ENCODE data around the gene L1CAM.

Gene L1CAM

DNA sequence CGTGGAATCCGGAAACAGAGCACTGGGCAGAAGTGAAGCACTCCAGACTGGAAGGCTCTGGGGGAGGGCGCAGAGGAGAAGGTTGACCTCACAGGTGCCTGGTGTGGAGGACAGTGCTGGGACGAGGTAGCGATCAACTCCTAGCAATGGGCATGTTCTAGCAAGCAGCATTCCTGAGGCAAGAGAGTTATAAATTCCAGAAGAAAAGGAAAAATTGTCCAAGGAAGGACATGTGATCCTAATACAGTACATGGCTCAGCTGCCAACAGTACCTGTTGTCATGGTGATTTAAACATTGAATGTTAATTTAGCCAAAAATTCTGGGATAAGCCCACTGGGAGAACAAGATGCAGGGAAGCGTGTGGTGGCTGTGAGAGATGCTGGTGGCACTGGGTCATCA lies 31.9 kb upstream of the L1CAM start:
- TF ChIP-seq, protein P1, sequence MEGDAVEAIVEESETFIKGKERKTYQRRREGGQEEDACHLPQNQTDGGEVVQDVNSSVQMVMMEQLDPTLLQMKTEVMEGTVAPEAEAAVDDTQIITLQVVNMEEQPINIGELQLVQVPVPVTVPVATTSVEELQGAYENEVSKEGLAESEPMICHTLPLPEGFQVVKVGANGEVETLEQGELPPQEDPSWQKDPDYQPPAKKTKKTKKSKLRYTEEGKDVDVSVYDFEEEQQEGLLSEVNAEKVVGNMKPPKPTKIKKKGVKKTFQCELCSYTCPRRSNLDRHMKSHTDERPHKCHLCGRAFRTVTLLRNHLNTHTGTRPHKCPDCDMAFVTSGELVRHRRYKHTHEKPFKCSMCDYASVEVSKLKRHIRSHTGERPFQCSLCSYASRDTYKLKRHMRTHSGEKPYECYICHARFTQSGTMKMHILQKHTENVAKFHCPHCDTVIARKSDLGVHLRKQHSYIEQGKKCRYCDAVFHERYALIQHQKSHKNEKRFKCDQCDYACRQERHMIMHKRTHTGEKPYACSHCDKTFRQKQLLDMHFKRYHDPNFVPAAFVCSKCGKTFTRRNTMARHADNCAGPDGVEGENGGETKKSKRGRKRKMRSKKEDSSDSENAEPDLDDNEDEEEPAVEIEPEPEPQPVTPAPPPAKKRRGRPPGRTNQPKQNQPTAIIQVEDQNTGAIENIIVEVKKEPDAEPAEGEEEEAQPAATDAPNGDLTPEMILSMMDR (conservative IDR thresholded peaks at IDR 0.05; ENCODE audit: control insufficient read depth, insufficient read depth, low read depth, low read length) = no peak
- H3K4me3 ChIP-seq (ENCODE audit: control insufficient read depth, low read depth, low read length) = no peak overlapping the region

DNA sequence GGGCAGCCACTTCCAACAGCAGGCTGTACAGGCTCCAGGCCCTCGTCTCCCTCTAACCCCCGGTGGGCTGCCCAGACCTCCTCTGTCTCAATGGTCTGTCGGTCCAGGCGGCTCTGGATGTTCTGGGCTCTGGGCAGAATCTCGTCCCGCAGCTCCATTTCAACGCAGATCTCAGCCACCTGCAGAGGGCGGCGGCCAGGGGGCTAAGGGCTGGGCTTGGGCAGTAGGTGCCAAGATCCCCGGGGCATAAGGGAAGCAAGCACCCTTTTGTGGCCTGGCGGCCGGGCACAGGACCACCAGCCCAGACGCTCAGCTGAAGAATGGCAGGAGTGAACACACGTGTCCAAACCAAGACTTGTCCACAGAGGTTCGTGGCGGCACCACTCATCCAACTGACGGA lies 27.7 kb upstream of the L1CAM start:
- TF ChIP-seq, protein P1 (conservative IDR thresholded peaks at IDR 0.05; ENCODE audit: control insufficient read depth, insufficient read depth, low read depth, low read length) = no peak
- DNase-seq (ENCODE audit: low read depth) = no peak
- H3K4me3 ChIP-seq (ENCODE audit: control insufficient read depth, low read depth, low read length) = no peak overlapping the region

More for the DNA sequence above, 31.9 kb upstream of the L1CAM start:
- no peak for DNase-seq (ENCODE audit: low read depth)

DNA sequence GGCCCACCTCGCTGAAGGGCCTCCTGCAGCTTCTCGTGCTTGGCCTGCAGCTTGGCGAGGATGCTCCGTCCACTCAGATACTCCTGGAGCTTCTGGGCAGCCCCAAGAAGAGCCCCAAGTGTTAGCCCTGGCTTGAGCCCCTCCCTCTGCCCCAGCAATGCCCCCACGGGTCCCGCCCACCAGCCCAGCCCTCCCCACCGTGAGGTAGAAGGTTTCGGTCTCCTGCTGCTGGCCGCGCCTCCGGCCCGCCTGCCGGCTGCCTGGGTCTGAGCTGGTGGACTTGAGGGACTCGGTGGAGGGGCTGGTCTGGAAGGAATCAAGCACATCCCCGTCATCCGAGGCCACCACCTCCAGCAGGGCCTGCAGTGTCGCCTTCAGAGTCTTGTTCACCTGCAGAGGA lies 27.2 kb upstream of the L1CAM start:
- no peak overlapping the region for H3K4me3 ChIP-seq (ENCODE audit: control insufficient read depth, low read depth, low read length)
- no peak for DNase-seq (ENCODE audit: low read depth)
- TF ChIP-seq, protein P1 (conservative IDR thresholded peaks at IDR 0.05; ENCODE audit: control insufficient read depth, insufficient read depth, low read depth, low read length) = no peak

DNA sequence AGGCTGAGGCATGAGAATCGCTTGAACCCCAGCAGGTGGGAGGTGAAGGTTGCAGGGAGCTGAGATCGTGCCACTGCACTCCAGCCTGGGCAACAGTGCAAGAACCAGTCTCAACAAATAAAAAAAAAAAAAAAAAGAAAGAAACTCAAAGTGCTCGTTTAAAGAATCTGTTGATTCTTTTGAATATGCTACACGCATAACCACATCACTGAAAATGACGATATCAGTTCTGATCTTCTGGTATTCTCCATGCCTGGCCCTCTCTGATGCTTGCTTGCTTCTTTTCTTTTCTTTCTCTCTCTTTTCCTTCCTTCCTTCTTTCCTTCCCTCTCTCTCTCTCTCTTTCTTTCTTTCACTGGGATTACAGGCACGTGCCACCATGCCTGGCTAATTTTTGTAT lies 25.8 kb upstream of the L1CAM start:
- H3K4me3 ChIP-seq (ENCODE audit: control insufficient read depth, low read depth, low read length) = no peak overlapping the region
- TF ChIP-seq, protein P1 (conservative IDR thresholded peaks at IDR 0.05; ENCODE audit: control insufficient read depth, insufficient read depth, low read depth, low read length) = no peak
- DNase-seq (ENCODE audit: low read depth) = no peak

DNA sequence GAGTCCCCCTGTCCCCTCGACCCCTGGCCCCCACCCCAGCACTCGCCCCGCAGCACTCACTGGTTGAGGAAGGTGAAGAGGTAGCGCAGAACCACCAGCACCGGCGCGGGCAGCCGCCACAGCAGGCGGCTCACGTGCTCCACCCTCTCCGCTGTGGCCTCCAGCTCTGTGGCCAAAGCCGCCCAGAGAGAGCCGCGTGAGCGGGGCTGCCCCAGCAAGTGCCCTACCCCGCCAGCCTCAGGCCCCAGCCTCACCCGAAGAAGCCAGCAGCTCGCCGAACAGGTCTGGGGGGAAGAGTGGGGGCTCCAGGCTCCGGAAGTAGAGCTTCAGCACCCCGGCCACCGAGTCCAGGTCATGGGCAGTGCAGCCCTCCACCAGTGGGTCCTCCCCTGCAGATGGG lies 24.5 kb upstream of the L1CAM start:
- TF ChIP-seq, protein P1 (conservative IDR thresholded peaks at IDR 0.05; ENCODE audit: control insufficient read depth, insufficient read depth, low read depth, low read length) = no peak
- H3K4me3 ChIP-seq (ENCODE audit: control insufficient read depth, low read depth, low read length) = no peak overlapping the region
- DNase-seq (ENCODE audit: low read depth) = no peak

DNA sequence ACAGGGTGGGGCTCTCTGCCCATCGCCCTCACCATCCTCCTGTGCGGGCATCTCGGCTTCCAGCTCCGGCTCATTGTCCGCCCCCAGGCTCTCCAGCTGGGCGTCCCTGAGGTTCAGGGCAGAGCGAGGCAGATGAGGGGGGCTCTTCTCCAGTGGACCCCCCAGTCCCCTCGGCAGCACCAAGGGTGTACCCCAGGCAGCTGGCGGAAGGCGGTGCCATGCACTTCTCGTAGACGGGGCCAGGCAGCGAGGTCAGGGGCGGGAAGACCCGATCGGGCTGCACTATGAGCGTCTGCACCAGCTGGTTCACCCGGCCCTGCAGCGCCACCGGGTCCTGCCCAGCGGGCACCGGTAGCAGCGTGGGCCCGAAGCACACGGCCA lies 24.0 kb upstream of the L1CAM start:
- H3K4me3 ChIP-seq (ENCODE audit: control insufficient read depth, low read depth, low read length) = no peak overlapping the region
- TF ChIP-seq, protein P1 (conservative IDR thresholded peaks at IDR 0.05; ENCODE audit: control insufficient read depth, insufficient read depth, low read depth, low read length) = no peak
- no peak for DNase-seq (ENCODE audit: low read depth)
